Heart right ventricle (tissue), 16 donors: ENCODE data around the gene PAM16. TPM values are rescaled to one million over a fixed set of nuclear protein-coding genes. Genes with fewer than 3 reads are reported as not detected.

Experiments
- ATAC-seq, 8 donors: fragments of 200-7000 bp; cut with Tn5 transposase; one replicate each; pipeline ENCODE4 v1.9.1; 2020; ENCODE audit warnings: mild to moderate bottlenecking in 8 of 8, moderate library complexity in 8 of 8, moderate number of reproducible peaks in 1 of 8
- DNase-seq, 2 donors: peaks; one replicate each; pipeline ENCODE4 v3.0.0-alpha.2; 2020
- H3K27ac ChIP-seq, 10 donors: fragments of 200-600 bp; sonication (generic) in 2 of 10; one replicate each; pipeline versions ENCODE4 v1.5.0 to v1.8.0; 2020 to 2022; ENCODE audit warnings: mild to moderate bottlenecking in 3 of 10
- H3K27me3 ChIP-seq, 7 donors: fragments of 200-600 bp; one replicate each; pipeline ENCODE4 v1.8.0; 2021 to 2022; ENCODE audit warnings: mild to moderate bottlenecking in 2 of 7
- H3K36me3 ChIP-seq, 9 donors: fragments of 200-600 bp; sonication (generic) in 1 of 9; one replicate each; pipeline versions ENCODE4 v1.5.0 to v1.8.0; 2020 to 2022; ENCODE audit warnings: mild to moderate bottlenecking in 2 of 9
- H3K4me1 ChIP-seq, 9 donors: fragments of 200-600 bp; sonication (generic) in 1 of 9; one replicate each; pipeline versions ENCODE4 v1.5.0 to v1.8.0; 2020 to 2022; ENCODE audit warnings: mild to moderate bottlenecking in 4 of 9
- H3K4me3 ChIP-seq, 10 donors: fragments of 200-600 bp; sonication (generic) in 2 of 10; one replicate each; pipeline versions ENCODE4 v1.5.0 to v1.8.0; 2020 to 2022; ENCODE audit warnings: mild to moderate bottlenecking in 7 of 10, moderate library complexity in 2 of 10
- H3K9me3 ChIP-seq, 11 donors: fragments of 200-600 bp in 10 of 11; sonication (generic) in 2 of 11; one replicate each; pipeline versions ENCODE4 v1.5.0 to v1.8.0; 2013 to 2022; ENCODE audit warnings: mild to moderate bottlenecking in 2 of 11, control low read depth in 1 of 11, moderate library complexity in 1 of 11
- WGBS, 2 donors: extraction: QIAGEN DNeasy Blood & Tissue Kit; methylation state at CpG; one replicate each; pipeline ENCODE4 v1.1.7; 2013; ENCODE audit warnings: inconsistent platforms in 1 of 2; 5-methylcytosine and 5-hydroxymethylcytosine counted together
- intact Hi-C, 10 donors: fragments of 100-400 bp; cut with DNase I; formaldehyde crosslinking; loops; one replicate each; pipeline versions ENCODE4 v1.11.1 to v1.14.2; 2022
- polyA plus RNA-seq, 2 donors: library from polyadenylated mRNA; stranded (reverse); fragments of 200-250 nt; gene quantifications; one replicate each; pipeline ENCODE4 v1.2.3, GENCODE V29; 2013
- total RNA-seq, 10 donors: library from RNA; stranded (reverse); fragmentation: NEBNext Ultra II Directional in 3 of 10; extraction: Animal tissue kit (Norgen Biotek cat#: 25700) in 3 of 10; gene quantifications; one replicate each; pipeline versions ENCODE4 v1.2.1 to v1.2.4, GENCODE V29; 2021 to 2023
- TF ChIP-seq, protein P1 (sequence below), 9 donors: fragments of 200-600 bp; sonication (generic) in 2 of 9; IDR thresholded peaks; one replicate each; pipeline versions ENCODE4 v1.5.0 to v1.8.0; 2021 to 2022; ENCODE audit warnings: antibody characterized with exemption in 9 of 9, mild to moderate bottlenecking in 5 of 9, moderate library complexity in 1 of 9
- donor health status: Arrhythmogenic right ventricular cardiomyopathy.
- donor health status: ischemic (EF 13 %, LVEDD 7.1; RV severe dilation, severe dysfunction).
- donor health status: healthy with polysubstance abuse.
- donor health status: DM: no; HTN: yes; CAD: no.
- donor health status: DM: no; HTN: no; CAD: no.
- donor health status: ischemic (EF 25% LVEDD 6.9; RV normal size, moderate dysfunction).
- donor health status: ischemic (EF 25% LVEDD 5.7; RV mildly dilated, moderate dysfunction).
- donor health status: healthy.
- donor health status: DM: yes; HTN: yes; CAD: no.
- donor health status: Ischemic cardiomyopathy.
- donor health status: ischemic (EF 35%, LVEDD 5.7; RV mildly dilated, moderate dysfunction).
- donor health status: nonischemic (EF 11% LVEDD 7.7; RV severe dilation, severe dysfunction).
- donor health status: DM: yes; HTN: yes; CAD: no.
- donor health status: PGD.
- donor health status: ischemic (EF 29% LVEDD 5.4; RV normal size, mild dysfunction).
- donor health status: nonischemic (EF 23%, LVEDD 6.1; RV moderate dilation, normal function).

The PAM16 gene
- total and polyA plus RNA-seq, 12 donors, result 44.2 to 288 (median 59.0) TPM

DNA sequence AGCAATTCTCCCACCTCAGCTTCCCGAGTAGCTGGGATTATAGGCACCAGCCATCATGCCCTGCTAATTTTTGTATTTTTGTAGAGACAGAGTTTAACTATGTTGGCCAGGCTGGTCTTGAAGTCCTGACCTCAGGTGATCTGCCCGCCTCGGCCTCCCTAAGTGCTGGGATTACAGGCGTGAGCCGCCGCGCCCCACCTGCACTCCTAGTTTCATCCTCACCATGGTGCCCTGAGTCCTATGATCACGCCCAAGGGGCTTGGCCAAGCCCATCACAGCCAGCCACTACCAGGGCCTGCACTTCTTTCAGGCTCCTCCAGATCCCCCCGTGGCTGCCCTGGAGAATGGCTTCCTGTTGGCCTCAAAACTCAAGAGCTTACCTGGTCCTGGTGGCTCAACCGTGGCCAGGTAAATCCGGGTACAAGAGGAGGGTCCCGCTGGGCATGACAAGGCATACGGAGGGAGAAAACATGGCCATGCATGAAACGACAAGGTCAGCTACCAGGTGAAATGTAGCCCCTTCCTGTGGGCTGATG lies 57.9 kb downstream of the PAM16 start:
- DNase-seq, result no peak
- peaks cover 8 to 44% (median 36%) of the 10 kb centered on the region in 9 donors for H3K4me1 ChIP-seq
- no peak for ATAC-seq
- no peaks in the 10 kb centered on the region for H3K36me3 ChIP-seq
- peak overlapping the region in 4 of 10 donors; percentile 41 to 67 (median 56) for H3K27ac ChIP-seq
- no peaks in the 10 kb centered on the region for H3K27me3 ChIP-seq
- no peak overlapping the region for H3K4me3 ChIP-seq
- WGBS, 2 donors, result 71 to 75% methylated on average over 14 of the region's 14 CpGs
- no peaks in the 10 kb centered on the region for H3K9me3 ChIP-seq
- intact Hi-C loops, result loop anchor here in 3 of 10 donors (10.0 kb wide), 1 partner anchor 112 kb away; no protein-coding TSS in a partner anchor
- TF ChIP-seq, protein P1, sequence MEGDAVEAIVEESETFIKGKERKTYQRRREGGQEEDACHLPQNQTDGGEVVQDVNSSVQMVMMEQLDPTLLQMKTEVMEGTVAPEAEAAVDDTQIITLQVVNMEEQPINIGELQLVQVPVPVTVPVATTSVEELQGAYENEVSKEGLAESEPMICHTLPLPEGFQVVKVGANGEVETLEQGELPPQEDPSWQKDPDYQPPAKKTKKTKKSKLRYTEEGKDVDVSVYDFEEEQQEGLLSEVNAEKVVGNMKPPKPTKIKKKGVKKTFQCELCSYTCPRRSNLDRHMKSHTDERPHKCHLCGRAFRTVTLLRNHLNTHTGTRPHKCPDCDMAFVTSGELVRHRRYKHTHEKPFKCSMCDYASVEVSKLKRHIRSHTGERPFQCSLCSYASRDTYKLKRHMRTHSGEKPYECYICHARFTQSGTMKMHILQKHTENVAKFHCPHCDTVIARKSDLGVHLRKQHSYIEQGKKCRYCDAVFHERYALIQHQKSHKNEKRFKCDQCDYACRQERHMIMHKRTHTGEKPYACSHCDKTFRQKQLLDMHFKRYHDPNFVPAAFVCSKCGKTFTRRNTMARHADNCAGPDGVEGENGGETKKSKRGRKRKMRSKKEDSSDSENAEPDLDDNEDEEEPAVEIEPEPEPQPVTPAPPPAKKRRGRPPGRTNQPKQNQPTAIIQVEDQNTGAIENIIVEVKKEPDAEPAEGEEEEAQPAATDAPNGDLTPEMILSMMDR (IDR thresholded peaks at IDR 0.05), result no peak

DNA sequence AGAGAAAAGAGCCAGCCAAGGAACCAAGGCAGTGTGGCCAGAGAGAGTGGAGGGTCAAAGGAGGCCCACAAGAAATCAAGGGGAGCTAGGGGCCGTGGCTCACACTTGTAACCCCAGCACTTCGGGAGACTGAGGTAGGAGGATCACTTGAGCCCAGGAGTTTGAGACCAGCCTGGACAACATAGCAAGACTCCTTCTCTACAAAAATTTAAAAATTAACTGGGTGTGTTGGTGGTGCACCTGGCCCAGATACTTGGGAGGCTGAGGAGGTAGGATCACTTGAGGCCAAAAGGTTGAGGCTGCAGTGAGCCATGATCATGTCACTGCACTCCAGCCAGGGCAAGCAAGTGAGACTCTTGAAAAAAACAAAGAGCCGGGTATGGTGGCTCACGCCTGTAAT lies 59.4 kb downstream of the PAM16 start:
- WGBS, 2 donors, result 95 to 98% methylated on average over 4 of the region's 4 CpGs
- intact Hi-C loops, result loop anchor here in 3 of 10 donors (10.0 kb wide), 1 partner anchor 113 kb away; no protein-coding TSS in a partner anchor
- no peaks in the 10 kb centered on the region for H3K27me3 ChIP-seq
- peak overlapping the region in 5 of 10 donors; percentile 16 to 72 (median 47) for H3K27ac ChIP-seq
- DNase-seq (no peak), ATAC-seq (no peak)
- H3K9me3 ChIP-seq, result no peaks in the 10 kb centered on the region
- no peak overlapping the region for H3K4me3 ChIP-seq
- H3K4me1 ChIP-seq, result peaks cover 8 to 45% (median 39%) of the 10 kb centered on the region in 9 donors
- H3K36me3 ChIP-seq, result no peaks in the 10 kb centered on the region
- TF ChIP-seq, protein P1 (IDR thresholded peaks at IDR 0.05), result no peak

Other genes with a start within 250 kb of the PAM16 start
- 10 to 100 TPM; 37.3 to 57.6 (median 43.4) TPM for gene ADCY9, start 234.9 kb downstream of the PAM16 start, total RNA-seq
- gene ADCY9, start 234.9 kb downstream of the PAM16 start, polyA plus RNA-seq, result 10 to 100 TPM; 11.5 to 12.4 TPM
- gene SRL, start 109.2 kb downstream of the PAM16 start, total RNA-seq, result 100 to 1,000 TPM; 443 to 587 (median 486) TPM
- gene SRL, start 109.2 kb downstream of the PAM16 start, polyA plus RNA-seq, result 100 to 1,000 TPM; 161 to 224 TPM
- gene TFAP4, start 78.3 kb downstream of the PAM16 start, total RNA-seq, result 1 to 10 TPM; 1.8 to 6.6 (median 3.1) TPM
- 1 to 10 TPM; 2.0 to 4.6 TPM for gene TFAP4, start 78.3 kb downstream of the PAM16 start, polyA plus RNA-seq
- 10 to 100 TPM in 8 of 10 donors, 1 to 10 TPM in 2; 9.0 to 16.9 (median 14.9) TPM for gene GLIS2, start 35.3 kb downstream of the PAM16 start, total RNA-seq
- gene GLIS2, start 35.3 kb downstream of the PAM16 start, polyA plus RNA-seq, result 10 to 100 TPM in 1 of 2 donors, 1 to 10 TPM in 1; 6.9 to 13.1 TPM
- gene VASN, start 20.5 kb upstream of the PAM16 start, total RNA-seq, result 10 to 100 TPM in 1 of 10 donors, 1 to 10 TPM in 9; 3.1 to 14.7 (median 5.8) TPM
- 10 to 100 TPM in 1 of 2 donors, 1 to 10 TPM in 1; 7.7 to 27.9 TPM for gene VASN, start 20.5 kb upstream of the PAM16 start, polyA plus RNA-seq
- 10 to 100 TPM in 5 of 10 donors, 1 to 10 TPM in 5; 6.5 to 21.8 (median 10.1) TPM for gene CORO7, start 65.3 kb upstream of the PAM16 start, total RNA-seq
- 10 to 100 TPM; 11.9 to 17.0 TPM for gene CORO7, start 65.3 kb upstream of the PAM16 start, polyA plus RNA-seq
- gene DNAJA3, start 74.5 kb upstream of the PAM16 start, total RNA-seq, result 10 to 100 TPM; 51.4 to 76.7 (median 72.5) TPM
- gene DNAJA3, start 74.5 kb upstream of the PAM16 start, polyA plus RNA-seq, result 10 to 100 TPM; 29.0 to 52.1 TPM
- gene NMRAL1, start 123.3 kb upstream of the PAM16 start, total RNA-seq, result 10 to 100 TPM in 9 of 10 donors, 1 to 10 TPM in 1; 9.5 to 36.1 (median 27.4) TPM
- gene NMRAL1, start 123.3 kb upstream of the PAM16 start, polyA plus RNA-seq, result 10 to 100 TPM; 30.7 to 46.5 TPM
- gene HMOX2, start 125.1 kb upstream of the PAM16 start, total RNA-seq, result 100 to 1,000 TPM in 3 of 10 donors, 10 to 100 TPM in 7; 58.4 to 207 (median 84.8) TPM
- 100 to 1,000 TPM in 1 of 2 donors, 10 to 100 TPM in 1; 74.3 to 251 TPM for gene HMOX2, start 125.1 kb upstream of the PAM16 start, polyA plus RNA-seq
- gene CDIP1, start 187.5 kb upstream of the PAM16 start, total RNA-seq, result 10 to 100 TPM; 38.0 to 59.5 (median 47.0) TPM
- gene CDIP1, start 187.5 kb upstream of the PAM16 start, polyA plus RNA-seq, result 10 to 100 TPM; 28.2 to 37.5 TPM
- under 1 TPM; 0.06 to 0.21 (median 0.09) TPM for gene C16orf96, start 205.0 kb upstream of the PAM16 start, total RNA-seq
- gene C16orf96, start 205.0 kb upstream of the PAM16 start, polyA plus RNA-seq, result under 1 TPM in 1 of 2 donors, not detected in 1; 0.01 TPM